ENCODE data around the gene GAREM1. TPM values are rescaled to one million over a fixed set of nuclear protein-coding genes. Genes with fewer than 3 reads are reported as not detected.

Gene GAREM1
- total RNA-seq, 1 experiment from 2014 or later, result 1.8 TPM

DNA sequence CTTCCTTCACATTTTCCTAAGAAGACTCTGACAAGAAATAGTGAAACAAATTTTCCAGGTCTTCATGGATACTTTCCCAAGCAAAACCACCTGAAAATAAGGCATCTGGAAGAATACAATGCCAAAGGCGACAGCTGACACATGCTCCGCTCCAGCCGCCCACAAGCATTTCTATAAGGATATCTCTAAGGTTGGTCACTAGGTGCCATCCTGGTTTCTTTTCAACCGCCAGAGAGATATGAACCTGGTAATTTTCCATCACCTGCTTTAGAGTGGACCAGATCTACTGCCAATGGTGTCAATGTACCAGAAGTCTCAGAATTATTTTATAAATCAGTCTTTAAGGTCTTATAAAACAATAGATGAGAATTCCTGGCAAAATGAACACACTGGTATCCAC, 97.2 kb downstream of the GAREM1 start:
- no peaks in the 10 kb centered on the region for H3F3A ChIP-seq (ENCODE audit: low read length, unreplicated experiment)
- intact Hi-C loops (cut with micrococcal nuclease), result loop anchor here (2.0 to 5.0 kb wide), 4 partner anchors 39 to 97 kb away; partner anchors contain the start of gene GAREM1
- no peak for ATAC-seq
- no peak overlapping the region for H3K4me3 ChIP-seq (ENCODE audit: low read length)
- no peaks in the 10 kb centered on the region for H3K36me3 ChIP-seq (ENCODE audit: low read depth, low read length)
- peak overlapping the region; percentile 87 for H3K27ac ChIP-seq (ENCODE audit: low read length)
- no peaks in the 10 kb centered on the region for H3K79me2 ChIP-seq (ENCODE audit: low read length)
- H3K9me3 ChIP-seq (ENCODE audit: low read length), result no peaks in the 10 kb centered on the region
- peak overlapping the region; percentile 64 for H3K4me2 ChIP-seq (ENCODE audit: low read length)
- H3K9me2 ChIP-seq (replicated peaks; ENCODE audit: low read length), result no peaks in the 10 kb centered on the region
- H3K4me1 ChIP-seq (ENCODE audit: insufficient read depth, low read length), result peaks cover 31% of the 10 kb centered on the region
- H2AFZ ChIP-seq (ENCODE audit: low read length), result no peak overlapping the region
- CTCF ChIA-PET, result no interaction called here
- POLR2A ChIA-PET (ENCODE audit: unreplicated experiment), result no interaction called here
- no peak for DNase-seq
- no peak for TF ChIP-seq EZH2phosphoT487 (IDR thresholded peaks at IDR 0.05; ENCODE audit: borderline replicate concordance, low read length)
- TF ChIP-seq, protein P1, sequence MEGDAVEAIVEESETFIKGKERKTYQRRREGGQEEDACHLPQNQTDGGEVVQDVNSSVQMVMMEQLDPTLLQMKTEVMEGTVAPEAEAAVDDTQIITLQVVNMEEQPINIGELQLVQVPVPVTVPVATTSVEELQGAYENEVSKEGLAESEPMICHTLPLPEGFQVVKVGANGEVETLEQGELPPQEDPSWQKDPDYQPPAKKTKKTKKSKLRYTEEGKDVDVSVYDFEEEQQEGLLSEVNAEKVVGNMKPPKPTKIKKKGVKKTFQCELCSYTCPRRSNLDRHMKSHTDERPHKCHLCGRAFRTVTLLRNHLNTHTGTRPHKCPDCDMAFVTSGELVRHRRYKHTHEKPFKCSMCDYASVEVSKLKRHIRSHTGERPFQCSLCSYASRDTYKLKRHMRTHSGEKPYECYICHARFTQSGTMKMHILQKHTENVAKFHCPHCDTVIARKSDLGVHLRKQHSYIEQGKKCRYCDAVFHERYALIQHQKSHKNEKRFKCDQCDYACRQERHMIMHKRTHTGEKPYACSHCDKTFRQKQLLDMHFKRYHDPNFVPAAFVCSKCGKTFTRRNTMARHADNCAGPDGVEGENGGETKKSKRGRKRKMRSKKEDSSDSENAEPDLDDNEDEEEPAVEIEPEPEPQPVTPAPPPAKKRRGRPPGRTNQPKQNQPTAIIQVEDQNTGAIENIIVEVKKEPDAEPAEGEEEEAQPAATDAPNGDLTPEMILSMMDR (conservative IDR thresholded peaks at IDR 0.05; ENCODE audit: low read depth, low read length), result no peak
- no peak for TF ChIP-seq EZH2 (IDR thresholded peaks at IDR 0.05; ENCODE audit: low read length, unreplicated experiment)
- no peaks in the 10 kb centered on the region for H4K20me1 ChIP-seq (ENCODE audit: low read length)
- no peaks in the 10 kb centered on the region for H3K27me3 ChIP-seq (ENCODE audit: low read length)
- H3K9ac ChIP-seq (ENCODE audit: low read length), result peak overlapping the region; percentile 47; the same call in 1 of the 2 replicates
- BruUV-seq (replicated peaks), result no TSS peak

DNA sequence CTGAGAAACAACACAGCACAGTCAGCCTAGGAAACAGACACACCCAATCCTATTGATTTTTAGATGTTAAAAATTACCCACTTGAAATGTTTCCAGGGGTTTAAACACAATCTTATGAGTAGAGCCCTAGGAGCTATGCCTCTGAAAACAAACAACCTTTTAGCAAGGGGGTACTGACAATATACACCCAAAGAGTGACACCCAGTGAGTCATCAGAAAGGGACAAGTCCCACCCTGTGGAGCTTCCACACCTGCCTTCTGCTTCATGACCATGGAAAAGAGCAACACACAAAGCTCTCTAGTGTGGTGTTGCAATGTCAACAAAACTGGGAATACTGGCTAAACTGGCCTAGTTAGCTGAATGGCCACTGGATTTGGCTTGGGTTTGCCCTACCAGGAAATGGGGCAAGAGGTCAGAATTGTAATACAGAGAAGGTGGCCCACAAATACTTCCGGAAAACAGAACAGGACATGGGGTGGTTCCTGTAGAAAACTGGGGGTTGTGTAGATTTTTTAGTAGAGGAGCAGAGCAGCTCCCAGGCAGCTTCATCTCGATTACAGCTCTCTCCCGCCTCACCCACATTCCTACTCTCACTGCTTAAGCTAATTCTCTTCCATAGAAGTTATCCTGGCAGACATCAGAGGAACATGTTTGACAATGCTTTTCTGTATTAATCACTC, 98.2 kb downstream of the GAREM1 start:
- Histone ChIP-seq H3K4me1 (ENCODE audit: insufficient read depth, low read length) (peaks cover 31% of the 10 kb centered on the region), H3K36me3 (ENCODE audit: low read depth, low read length) (no peaks in the 10 kb centered on the region), H3K4me2 (ENCODE audit: low read length) (peak overlapping the region; percentile 64; the same call in 1 of the 2 replicates), H2AFZ (ENCODE audit: low read length) (no peak overlapping the region), H3K27me3 (ENCODE audit: low read length) (no peaks in the 10 kb centered on the region), H3K79me2 (ENCODE audit: low read length) (no peaks in the 10 kb centered on the region), H3K27ac (ENCODE audit: low read length) (peak overlapping the region; percentile 87), H3K4me3 (ENCODE audit: low read length) (no peak overlapping the region; the same call in 1 of the 2 replicates), H3K9me2 (replicated peaks; ENCODE audit: low read length) (no peaks in the 10 kb centered on the region), H4K20me1 (ENCODE audit: low read length) (no peaks in the 10 kb centered on the region), H3K9me3 (ENCODE audit: low read length) (no peaks in the 10 kb centered on the region), H3F3A (ENCODE audit: low read length, unreplicated experiment) (no peaks in the 10 kb centered on the region), H3K9ac (ENCODE audit: low read length) (peak overlapping the region; percentile 47)
- BruUV-seq (replicated peaks), result TSS peak; percentile 61
- CTCF ChIA-PET, result interaction anchor here (1.0 to 3.0 kb wide), 3 partner anchors 10 to 101 kb away, joined by 3 to 24 read pairs (median 4); partner anchors contain the start of gene GAREM1
- POLR2A ChIA-PET (ENCODE audit: unreplicated experiment), result interaction anchor here (1.0 kb wide), 1 partner anchor 11 kb away, joined by 4 read pairs; no protein-coding TSS in a partner anchor
- ATAC-seq (peak; percentile 84), DNase-seq (peak; percentile 86)
- intact Hi-C loops (cut with micrococcal nuclease), result loop anchor here (1.0 to 5.0 kb wide), 6 partner anchors 11 to 101 kb away; partner anchors contain the start of gene GAREM1
- TF ChIP-seq EZH2phosphoT487 (IDR thresholded peaks at IDR 0.05; ENCODE audit: borderline replicate concordance, low read length) (no peak), EZH2 (IDR thresholded peaks at IDR 0.05; ENCODE audit: low read length, unreplicated experiment) (no peak)
- TF ChIP-seq, protein P1 (conservative IDR thresholded peaks at IDR 0.05; ENCODE audit: low read depth, low read length), result no peak

DNA sequence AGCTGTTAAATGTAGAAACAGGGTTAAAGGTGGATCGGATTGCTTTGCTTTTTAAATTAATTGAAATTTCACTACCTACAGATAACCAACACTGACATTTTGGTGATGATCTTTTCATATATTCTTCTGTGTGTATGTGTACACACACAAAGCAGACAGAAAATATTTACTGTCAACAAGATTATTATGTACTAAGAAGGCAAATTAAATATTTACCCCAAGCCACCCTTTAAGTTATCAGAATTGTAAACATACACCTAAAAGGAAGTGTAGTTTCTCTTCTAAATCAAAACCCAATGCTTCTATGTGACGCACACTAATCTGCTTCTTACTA, 98.7 kb downstream of the GAREM1 start:
- no peaks in the 10 kb centered on the region for H3K9me3 ChIP-seq (ENCODE audit: low read length)
- no peaks in the 10 kb centered on the region for H3F3A ChIP-seq (ENCODE audit: low read length, unreplicated experiment)
- TF ChIP-seq, protein P1 (conservative IDR thresholded peaks at IDR 0.05; ENCODE audit: low read depth, low read length), result no peak
- TF ChIP-seq EZH2phosphoT487 (IDR thresholded peaks at IDR 0.05; ENCODE audit: borderline replicate concordance, low read length), result no peak
- TF ChIP-seq EZH2 (IDR thresholded peaks at IDR 0.05; ENCODE audit: low read length, unreplicated experiment), result no peak
- H3K27me3 ChIP-seq (ENCODE audit: low read length), result no peaks in the 10 kb centered on the region
- CTCF ChIA-PET, result interaction anchor here (1.0 to 3.0 kb wide), 3 partner anchors 11 to 100 kb away, joined by 3 to 24 read pairs (median 4); partner anchors contain the start of gene GAREM1
- H3K36me3 ChIP-seq (ENCODE audit: low read depth, low read length), result no peaks in the 10 kb centered on the region
- H3K9me2 ChIP-seq (replicated peaks; ENCODE audit: low read length), result no peaks in the 10 kb centered on the region
- H4K20me1 ChIP-seq (ENCODE audit: low read length), result no peaks in the 10 kb centered on the region
- intact Hi-C loops (cut with micrococcal nuclease), result loop anchor here (1.0 to 5.0 kb wide), 6 partner anchors 11 to 101 kb away; partner anchors contain the start of gene GAREM1
- H3K79me2 ChIP-seq (ENCODE audit: low read length), result no peaks in the 10 kb centered on the region
- peak overlapping the region; percentile 87 for H3K27ac ChIP-seq (ENCODE audit: low read length)
- DNase-seq (no peak), ATAC-seq (no peak)
- BruUV-seq (replicated peaks), result TSS peak; percentile 64
- peaks cover 31% of the 10 kb centered on the region for H3K4me1 ChIP-seq (ENCODE audit: insufficient read depth, low read length)
- H3K4me3 ChIP-seq (ENCODE audit: low read length), result peak overlapping the region; percentile 47; the same call in 1 of the 2 replicates
- peak overlapping the region; percentile 34 for H3K9ac ChIP-seq (ENCODE audit: low read length)
- H2AFZ ChIP-seq (ENCODE audit: low read length), result no peak overlapping the region
- H3K4me2 ChIP-seq (ENCODE audit: low read length), result peak overlapping the region; percentile 53
- POLR2A ChIA-PET (ENCODE audit: unreplicated experiment), result no interaction called here
